Activated CD8-positive, alpha-beta T cell treated with anti-CD3 and anti-CD28 coated beads for 36 hours (primary cell): Measurements from ENCODE around the gene YDJC. TPM values are rescaled to one million over a fixed set of nuclear protein-coding genes. Genes with fewer than 3 reads are reported as not detected.

ENCODE experiments used
- ATAC-seq: fragments of 200-7000 bp; cut with Tn5 transposase; one replicate; pipeline ENCODE4 v1.10.0; 2021; ENCODE audit warnings: mild to moderate bottlenecking, moderate library complexity
- CTCF ChIA-PET: fragments of 350-600 bp; sonication (Branson Sonifier 250); formaldehyde crosslinking; loops from one replicate; lab custom pipeline; 2021; ENCODE audit warnings: antibody characterized with exemption; lab: Charles Lee
- POLR2A ChIA-PET: fragments of 350-600 bp; sonication (Branson Sonifier 250); formaldehyde crosslinking; loops from one replicate; lab custom pipeline; 2021; ENCODE audit warnings: antibody characterized with exemption; lab: Charles Lee
- DNase-seq: peaks from one replicate; pipeline ENCODE4 v3.0.0-alpha.2; 2020
- H3K27ac Mint-ChIP-seq: one replicate; pipeline ENCODE4 v1.8.0; 2021; ENCODE audit warnings: mild to moderate bottlenecking, mixed read lengths
- H3K27me3 Mint-ChIP-seq: one replicate; pipeline ENCODE4 v1.8.0; 2021; ENCODE audit warnings: mixed read lengths
- H3K36me3 Mint-ChIP-seq: one replicate; pipeline ENCODE4 v1.8.0; 2021; ENCODE audit warnings: low read depth, mixed read lengths
- H3K4me1 Mint-ChIP-seq: one replicate; pipeline ENCODE4 v1.8.0; 2021; ENCODE audit warnings: low read depth, mixed read lengths
- H3K4me3 Mint-ChIP-seq: one replicate; pipeline ENCODE4 v1.8.0; 2021; ENCODE audit warnings: mild to moderate bottlenecking, moderate library complexity, mixed read lengths
- H3K9me3 Mint-ChIP-seq: one replicate; pipeline ENCODE4 v1.8.0; 2021; ENCODE audit warnings: mixed read lengths
- intact Hi-C: fragments of 100-400 bp; cut with micrococcal nuclease; formaldehyde crosslinking; loops from one replicate; pipeline ENCODE4 v1.10.0; 2022
- total RNA-seq, 2 experiments: library from RNA; stranded (reverse); gene quantifications; one replicate each; pipeline ENCODE4 v1.2.3, GENCODE V29; 2021
- TF ChIP-seq, protein P1 (sequence below): fragments of 200-600 bp; IDR thresholded peaks from one replicate; pipeline ENCODE4 v1.8.0; 2022; ENCODE audit warnings: antibody characterized with exemption, mild to moderate bottlenecking

YDJC gene
- total RNA-seq, 2 experiments from 2014 or later: 60.1 to 64.9 TPM

DNA sequence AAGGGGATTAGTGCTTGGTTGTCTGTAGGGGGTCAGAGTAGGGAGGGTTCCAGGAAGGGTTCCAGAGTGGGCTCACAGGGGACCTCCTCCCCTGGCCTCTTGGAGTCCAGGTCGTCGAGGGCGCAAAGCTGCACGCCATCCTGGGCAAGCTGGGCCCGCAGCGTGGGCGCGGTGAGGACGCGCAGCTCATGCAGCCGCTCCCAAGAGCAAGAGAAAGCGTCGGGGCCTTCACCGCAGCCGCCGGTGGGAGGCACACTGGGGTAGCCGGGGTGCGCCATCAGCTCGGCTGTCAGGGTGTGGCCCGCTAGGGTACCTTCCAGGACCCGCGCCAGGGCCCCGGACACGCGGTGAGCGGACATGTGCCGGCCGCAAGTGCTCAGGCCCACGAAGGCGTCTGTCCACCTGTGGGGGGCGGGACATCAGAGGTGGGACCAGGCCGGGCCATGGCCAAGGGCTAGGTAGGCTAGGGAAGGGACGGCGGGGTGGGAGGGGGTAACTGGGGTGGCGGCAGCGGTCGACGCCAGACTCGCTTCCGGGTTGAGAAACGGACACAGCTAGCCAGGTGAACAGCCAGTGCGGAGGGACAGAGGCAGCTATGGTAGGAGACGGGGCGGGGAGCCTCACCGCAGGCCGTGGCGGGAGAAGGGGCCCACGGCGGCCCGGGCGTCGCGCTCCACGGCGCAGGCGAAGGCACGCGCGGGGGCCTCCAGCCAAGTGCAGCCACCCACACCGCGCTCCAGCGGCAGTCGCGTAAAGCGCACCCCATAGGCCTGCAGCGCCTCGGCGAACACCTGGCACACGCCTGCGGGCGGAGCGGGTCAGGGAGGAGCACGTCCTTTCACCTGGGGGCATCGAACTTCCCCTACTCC is 1.2 kb downstream of the YDJC start:
- peaks cover 27% of the 10 kb centered on the region for H3K36me3 Mint-ChIP-seq
- TF ChIP-seq, protein P1, sequence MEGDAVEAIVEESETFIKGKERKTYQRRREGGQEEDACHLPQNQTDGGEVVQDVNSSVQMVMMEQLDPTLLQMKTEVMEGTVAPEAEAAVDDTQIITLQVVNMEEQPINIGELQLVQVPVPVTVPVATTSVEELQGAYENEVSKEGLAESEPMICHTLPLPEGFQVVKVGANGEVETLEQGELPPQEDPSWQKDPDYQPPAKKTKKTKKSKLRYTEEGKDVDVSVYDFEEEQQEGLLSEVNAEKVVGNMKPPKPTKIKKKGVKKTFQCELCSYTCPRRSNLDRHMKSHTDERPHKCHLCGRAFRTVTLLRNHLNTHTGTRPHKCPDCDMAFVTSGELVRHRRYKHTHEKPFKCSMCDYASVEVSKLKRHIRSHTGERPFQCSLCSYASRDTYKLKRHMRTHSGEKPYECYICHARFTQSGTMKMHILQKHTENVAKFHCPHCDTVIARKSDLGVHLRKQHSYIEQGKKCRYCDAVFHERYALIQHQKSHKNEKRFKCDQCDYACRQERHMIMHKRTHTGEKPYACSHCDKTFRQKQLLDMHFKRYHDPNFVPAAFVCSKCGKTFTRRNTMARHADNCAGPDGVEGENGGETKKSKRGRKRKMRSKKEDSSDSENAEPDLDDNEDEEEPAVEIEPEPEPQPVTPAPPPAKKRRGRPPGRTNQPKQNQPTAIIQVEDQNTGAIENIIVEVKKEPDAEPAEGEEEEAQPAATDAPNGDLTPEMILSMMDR: no peak
- no peaks in the 10 kb centered on the region for H3K9me3 Mint-ChIP-seq
- H3K4me3 Mint-ChIP-seq: peak overlapping the region; percentile 86
- ATAC-seq (peak; percentile 5), DNase-seq (no peak)
- CTCF ChIA-PET: interaction anchor here (0.8 to 6.5 kb wide), 18 partner anchors 8 to 175 kb away, joined by 3 to 78 read pairs (median 8); partner anchors contain the start of gene SDF2L1
- intact Hi-C loops: no loop called here
- H3K27ac Mint-ChIP-seq: peak overlapping the region; percentile 94
- POLR2A ChIA-PET: interaction anchor here (1.0 to 6.9 kb wide), 15 partner anchors 10 to 60 kb away, joined by 3 to 98 read pairs (median 4); partner anchors contain the start of genes SDF2L1 and UBE2L3
- H3K4me1 Mint-ChIP-seq: peaks cover 47% of the 10 kb centered on the region
- no peaks in the 10 kb centered on the region for H3K27me3 Mint-ChIP-seq

DNA sequence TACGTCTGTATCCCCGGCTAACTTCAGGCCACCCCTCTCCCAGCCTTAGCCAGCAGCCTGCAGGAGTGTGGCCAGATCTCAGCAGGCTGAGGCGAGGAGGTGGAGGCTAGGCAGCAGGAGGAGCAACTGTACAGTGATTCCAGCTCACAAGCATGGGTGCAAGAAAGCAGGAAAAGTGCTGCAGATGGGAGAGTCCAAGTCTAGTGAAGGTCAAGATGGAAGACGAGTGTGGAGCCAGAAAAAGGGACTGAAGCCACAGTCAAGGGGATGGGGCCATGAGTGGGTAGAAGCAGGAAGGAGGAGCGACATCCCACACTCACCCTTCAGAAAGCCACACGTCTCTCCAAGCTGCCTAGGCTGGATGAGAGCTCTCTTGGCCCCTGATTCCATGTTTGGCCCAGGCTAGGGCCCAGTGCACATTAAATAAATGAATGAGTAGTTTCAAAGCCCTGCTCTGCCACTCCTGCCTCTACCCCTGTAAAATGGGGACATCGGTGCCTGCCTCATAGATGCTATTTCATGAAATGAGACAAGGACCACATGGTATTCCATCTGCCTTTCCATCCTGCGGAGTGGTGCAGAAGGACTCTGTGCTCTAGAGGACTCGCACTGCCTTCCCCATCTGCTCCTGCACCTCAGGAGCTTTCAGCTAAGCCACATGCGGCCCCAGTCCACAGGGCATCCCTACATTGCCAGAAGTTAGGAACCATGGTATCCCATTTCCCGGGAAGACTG is 2.9 kb downstream of the YDJC start:
- intact Hi-C loops: no loop called here
- peak overlapping the region; percentile 65 for H3K27ac Mint-ChIP-seq
- CTCF ChIA-PET: interaction anchor here (0.9 to 6.5 kb wide), 3 partner anchors 16 to 56 kb away, joined by 3 to 37 read pairs (median 3); no protein-coding TSS in a partner anchor

DNA sequence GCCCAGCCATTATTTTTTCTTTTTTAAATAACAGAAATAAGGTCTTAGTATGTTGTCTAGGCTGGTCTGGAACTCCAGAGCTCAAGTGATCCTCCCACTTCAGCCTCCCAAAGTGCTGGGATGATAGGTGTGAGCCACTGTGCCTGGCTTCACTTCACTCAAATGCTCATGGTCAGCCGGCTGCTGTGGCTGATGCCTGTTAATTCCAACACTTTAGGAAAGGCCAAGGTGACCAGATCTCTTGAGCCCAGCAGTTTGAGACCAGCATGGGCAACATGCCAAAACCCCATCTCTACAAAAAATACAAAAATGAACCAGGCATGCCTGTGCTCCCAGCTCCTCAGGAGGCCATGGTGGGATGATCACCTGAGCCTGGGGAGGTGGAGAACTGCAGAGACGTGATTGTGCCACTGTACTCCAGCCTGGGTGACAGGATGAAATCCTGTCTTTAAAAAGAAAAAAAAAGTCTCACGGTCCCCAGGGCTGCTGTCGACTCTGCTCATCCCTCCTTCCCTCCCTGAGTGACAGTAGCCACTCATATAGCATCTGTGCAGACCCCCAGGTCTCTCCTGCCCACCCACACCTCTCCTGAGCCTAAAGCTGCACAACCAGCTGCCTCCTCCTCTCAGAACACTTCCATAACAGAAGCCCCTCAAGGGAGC is 3.6 kb downstream of the YDJC start:
- intact Hi-C loops: no loop called here
- CTCF ChIA-PET: interaction anchor here (0.8 to 6.5 kb wide), 4 partner anchors 16 to 55 kb away, joined by 3 to 37 read pairs (median 3); partner anchors contain the start of gene SDF2L1
- DNase-seq: no peak
- Mint-ChIP-seq H3K4me1 (peaks cover 39% of the 10 kb centered on the region), H3K9me3 (no peaks in the 10 kb centered on the region), H3K4me3 (peak overlapping the region; percentile 86), H3K27ac (peak overlapping the region; percentile 73), H3K36me3 (peaks cover 32% of the 10 kb centered on the region), H3K27me3 (no peaks in the 10 kb centered on the region)
- no peak for ATAC-seq
- POLR2A ChIA-PET: interaction anchor here (0.8 to 6.9 kb wide), 3 partner anchors 10 to 61 kb away, joined by 3 to 98 read pairs (median 4); partner anchors contain the start of gene SDF2L1
- TF ChIP-seq, protein P1: no peak

More for the DNA sequence above, 2.9 kb downstream of the YDJC start:
- no peaks in the 10 kb centered on the region for H3K27me3 Mint-ChIP-seq
- H3K9me3 Mint-ChIP-seq: no peaks in the 10 kb centered on the region
- H3K4me3 Mint-ChIP-seq: peak overlapping the region; percentile 86
- no peak for ATAC-seq
- DNase-seq: no peak
- TF ChIP-seq, protein P1: no peak
- POLR2A ChIA-PET: interaction anchor here (0.8 to 6.9 kb wide), 6 partner anchors 8 to 61 kb away, joined by 3 to 98 read pairs (median 8); partner anchors contain the start of genes SDF2L1 and UBE2L3
- peaks cover 42% of the 10 kb centered on the region for H3K4me1 Mint-ChIP-seq
- peaks cover 32% of the 10 kb centered on the region for H3K36me3 Mint-ChIP-seq

DNA sequence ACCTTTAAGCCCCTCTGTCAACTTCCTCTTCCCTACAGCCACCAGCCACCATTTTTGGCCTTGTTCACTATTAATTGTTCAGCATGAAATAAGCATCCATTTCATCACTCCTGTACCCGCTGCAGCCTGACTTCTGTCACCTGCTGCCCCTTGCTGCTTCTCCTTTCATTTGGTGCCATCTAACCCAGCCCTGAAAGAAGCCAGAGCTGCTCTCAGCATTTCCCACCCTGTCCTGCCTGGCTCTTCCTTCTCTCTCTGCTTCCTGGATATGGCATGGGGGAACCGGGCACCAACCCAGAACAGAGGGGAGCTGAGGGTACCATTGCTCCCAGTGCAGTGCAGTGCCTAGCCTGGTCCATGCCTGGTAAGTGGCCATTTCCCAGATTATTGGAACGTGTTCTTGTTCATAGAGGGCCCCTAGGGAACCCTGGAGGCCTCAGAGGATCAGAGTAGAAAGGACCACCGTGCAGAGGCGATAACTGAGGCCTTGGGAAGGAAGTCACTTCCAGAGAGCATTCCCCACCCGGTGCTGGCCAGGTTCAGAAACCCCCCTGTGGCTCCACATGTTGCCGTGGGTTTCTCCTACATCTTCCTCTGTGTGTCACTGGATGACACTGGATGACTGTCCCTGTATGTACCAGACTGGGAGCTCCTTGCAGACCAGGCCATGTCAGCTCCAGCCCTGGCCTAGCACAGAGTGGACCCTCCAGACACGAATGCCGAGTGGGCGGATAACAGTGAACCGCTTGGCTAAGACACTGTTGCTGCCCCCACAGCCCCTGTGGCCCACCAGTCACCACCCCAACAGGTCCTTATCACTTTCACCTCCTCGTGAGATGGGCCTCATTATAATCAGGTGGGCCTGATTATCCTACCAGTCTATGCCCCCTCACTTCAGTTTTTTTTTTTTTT is 4.7 kb downstream of the YDJC start:
- Mint-ChIP-seq H3K27ac (peak overlapping the region; percentile 73), H3K36me3 (peaks cover 34% of the 10 kb centered on the region), H3K4me3 (no peak overlapping the region), H3K4me1 (peaks cover 32% of the 10 kb centered on the region), H3K27me3 (no peaks in the 10 kb centered on the region), H3K9me3 (no peaks in the 10 kb centered on the region)
- intact Hi-C loops: no loop called here
- ChIA-PET CTCF (interaction anchor here (0.8 to 6.5 kb wide), 5 partner anchors 11 to 21 kb away, joined by 3 to 37 read pairs (median 8); partner anchors contain the start of gene SDF2L1), POLR2A (interaction anchor here (0.6 to 1.5 kb wide), 5 partner anchors 9 to 604 kb away, joined by 3 to 6 read pairs (median 5); no protein-coding TSS in a partner anchor)
- TF ChIP-seq, protein P1: no peak
- ATAC-seq (no peak), DNase-seq (no peak)
